ENCODE data around the gene MOGAT2.

MOGAT2 gene

GRCh38 chr11:75719340-75720239, 2.0 kb downstream of the MOGAT2 start:
- DNase-seq: no peak
- H3K4me3 ChIP-seq (ENCODE audit: insufficient read depth, low read depth, low read length, poor library complexity, severe bottlenecking): no peak overlapping the region
- H3K27me3 ChIP-seq (replicated peaks; ENCODE audit: control insufficient read depth, insufficient read depth, low read length, poor library complexity, severe bottlenecking): no peaks in the 10 kb centered on the region
- H3K27ac ChIP-seq (ENCODE audit: insufficient read depth, low read length, poor library complexity, severe bottlenecking): no peak overlapping the region
- no peaks in the 10 kb centered on the region for H3K9me3 ChIP-seq (ENCODE audit: control insufficient read depth, low read length)
- H3K36me3 ChIP-seq (ENCODE audit: control insufficient read depth, insufficient read depth, low read length): no peaks in the 10 kb centered on the region
- no peaks in the 10 kb centered on the region for H3K4me1 ChIP-seq (ENCODE audit: control insufficient read depth, insufficient read depth, low read length, poor library complexity, severe bottlenecking)

DNA sequence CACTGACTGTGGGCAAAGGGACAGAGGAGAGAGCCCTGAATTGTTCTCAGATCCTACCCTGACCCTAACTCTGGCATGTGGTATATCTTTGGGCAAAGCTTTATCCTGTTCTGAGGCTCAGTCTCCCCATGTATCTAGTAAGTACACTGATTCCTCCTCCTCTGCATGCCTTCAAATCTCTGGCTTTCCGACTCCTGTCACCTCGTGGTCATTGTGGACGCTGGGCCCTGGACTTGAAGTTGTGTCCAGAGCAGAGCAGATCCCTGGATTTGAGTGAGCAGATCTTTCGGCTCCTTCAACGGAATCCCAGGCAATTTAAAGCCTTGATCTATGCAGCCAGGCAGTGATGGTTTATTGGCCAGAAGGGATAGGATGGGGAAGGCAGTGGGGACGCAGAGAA, 3.0 kb downstream of the MOGAT2 start:
- Histone ChIP-seq H3K27ac (ENCODE audit: insufficient read depth, low read length, poor library complexity, severe bottlenecking) (no peak overlapping the region), H3K9me3 (ENCODE audit: control insufficient read depth, low read length) (no peaks in the 10 kb centered on the region), H3K4me1 (ENCODE audit: control insufficient read depth, insufficient read depth, low read length, poor library complexity, severe bottlenecking) (no peaks in the 10 kb centered on the region), H3K27me3 (replicated peaks; ENCODE audit: control insufficient read depth, insufficient read depth, low read length, poor library complexity, severe bottlenecking) (no peaks in the 10 kb centered on the region), H3K4me3 (ENCODE audit: insufficient read depth, low read depth, low read length, poor library complexity, severe bottlenecking) (no peak overlapping the region), H3K36me3 (ENCODE audit: control insufficient read depth, insufficient read depth, low read length) (no peaks in the 10 kb centered on the region)
- no peak for DNase-seq

GRCh38 chr11:75721852-75722668, 4.4 kb downstream of the MOGAT2 start:
- Histone ChIP-seq H3K4me1 (ENCODE audit: control insufficient read depth, insufficient read depth, low read length, poor library complexity, severe bottlenecking) (no peaks in the 10 kb centered on the region), H3K9me3 (ENCODE audit: control insufficient read depth, low read length) (no peaks in the 10 kb centered on the region), H3K4me3 (ENCODE audit: insufficient read depth, low read depth, low read length, poor library complexity, severe bottlenecking) (no peak overlapping the region), H3K36me3 (ENCODE audit: control insufficient read depth, insufficient read depth, low read length) (no peaks in the 10 kb centered on the region), H3K27me3 (replicated peaks; ENCODE audit: control insufficient read depth, insufficient read depth, low read length, poor library complexity, severe bottlenecking) (no peaks in the 10 kb centered on the region), H3K27ac (ENCODE audit: insufficient read depth, low read length, poor library complexity, severe bottlenecking) (no peak overlapping the region)
- no peak for DNase-seq

DNA sequence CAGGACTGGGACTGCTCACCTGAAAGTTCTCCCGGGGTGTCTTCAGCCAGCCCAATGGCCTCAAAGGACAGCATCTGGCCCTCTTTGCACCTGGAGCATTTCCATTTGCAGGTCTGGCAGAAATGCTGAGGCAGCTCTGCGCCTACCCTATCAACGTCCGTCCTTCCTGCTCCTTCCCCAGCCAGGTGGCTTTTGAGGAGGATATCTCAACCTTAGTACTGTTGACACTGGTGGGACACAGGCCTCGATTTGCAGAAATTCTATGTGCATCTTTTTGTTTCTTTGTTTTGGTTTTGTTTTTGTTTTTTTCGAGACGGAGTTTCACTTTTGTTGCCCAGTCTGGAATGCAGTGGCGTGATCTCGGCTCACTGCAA, 5.0 kb downstream of the MOGAT2 start:
- no peaks in the 10 kb centered on the region for H3K4me1 ChIP-seq (ENCODE audit: control insufficient read depth, insufficient read depth, low read length, poor library complexity, severe bottlenecking)
- no peak overlapping the region for H3K27ac ChIP-seq (ENCODE audit: insufficient read depth, low read length, poor library complexity, severe bottlenecking)
- no peaks in the 10 kb centered on the region for H3K9me3 ChIP-seq (ENCODE audit: control insufficient read depth, low read length)
- no peak for DNase-seq
- no peaks in the 10 kb centered on the region for H3K27me3 ChIP-seq (replicated peaks; ENCODE audit: control insufficient read depth, insufficient read depth, low read length, poor library complexity, severe bottlenecking)
- H3K36me3 ChIP-seq (ENCODE audit: control insufficient read depth, insufficient read depth, low read length): no peaks in the 10 kb centered on the region
- H3K4me3 ChIP-seq (ENCODE audit: insufficient read depth, low read depth, low read length, poor library complexity, severe bottlenecking): no peak overlapping the region

GRCh38 chr11:75725547-75726320, 8.1 kb downstream of the MOGAT2 start:
- H3K4me1 ChIP-seq (ENCODE audit: control insufficient read depth, insufficient read depth, low read length, poor library complexity, severe bottlenecking): no peaks in the 10 kb centered on the region
- DNase-seq: no peak
- no peaks in the 10 kb centered on the region for H3K36me3 ChIP-seq (ENCODE audit: control insufficient read depth, insufficient read depth, low read length)
- no peaks in the 10 kb centered on the region for H3K9me3 ChIP-seq (ENCODE audit: control insufficient read depth, low read length)
- no peak overlapping the region for H3K4me3 ChIP-seq (ENCODE audit: insufficient read depth, low read depth, low read length, poor library complexity, severe bottlenecking)
- H3K27ac ChIP-seq (ENCODE audit: insufficient read depth, low read length, poor library complexity, severe bottlenecking): no peak overlapping the region
- no peaks in the 10 kb centered on the region for H3K27me3 ChIP-seq (replicated peaks; ENCODE audit: control insufficient read depth, insufficient read depth, low read length, poor library complexity, severe bottlenecking)

DNA sequence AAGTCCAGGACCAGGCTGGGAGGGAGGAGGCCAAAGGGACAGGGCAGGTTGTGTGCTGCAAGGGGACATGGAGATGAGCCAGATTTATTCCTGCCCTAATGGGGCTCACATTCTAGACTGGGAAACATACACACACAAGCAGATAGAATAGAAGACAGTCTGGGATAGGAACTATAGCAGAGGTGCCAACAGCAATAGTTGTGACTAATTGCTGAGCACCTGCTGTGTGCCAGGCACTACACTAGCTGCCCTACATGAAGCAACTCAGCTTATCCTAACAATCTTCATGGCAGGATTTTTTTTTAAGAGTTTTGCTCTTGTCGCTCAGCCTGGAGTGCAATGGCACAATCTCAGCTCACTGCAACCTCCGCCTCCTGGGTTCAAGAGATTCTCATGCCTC, 11.4 kb downstream of the MOGAT2 start:
- no peak overlapping the region for H3K27ac ChIP-seq (ENCODE audit: insufficient read depth, low read length, poor library complexity, severe bottlenecking)
- no peaks in the 10 kb centered on the region for H3K27me3 ChIP-seq (replicated peaks; ENCODE audit: control insufficient read depth, insufficient read depth, low read length, poor library complexity, severe bottlenecking)
- H3K4me3 ChIP-seq (ENCODE audit: insufficient read depth, low read depth, low read length, poor library complexity, severe bottlenecking): no peak overlapping the region
- no peaks in the 10 kb centered on the region for H3K9me3 ChIP-seq (ENCODE audit: control insufficient read depth, low read length)
- no peaks in the 10 kb centered on the region for H3K4me1 ChIP-seq (ENCODE audit: control insufficient read depth, insufficient read depth, low read length, poor library complexity, severe bottlenecking)
- DNase-seq: no peak
- H3K36me3 ChIP-seq (ENCODE audit: control insufficient read depth, insufficient read depth, low read length): no peaks in the 10 kb centered on the region

- no peak overlapping the region for H3K4me3 ChIP-seq (ENCODE audit: insufficient read depth, low read depth, low read length, poor library complexity, severe bottlenecking)
- no peaks in the 10 kb centered on the region for H3K27me3 ChIP-seq (replicated peaks; ENCODE audit: control insufficient read depth, insufficient read depth, low read length, poor library complexity, severe bottlenecking)
- no peak for DNase-seq
- H3K27ac ChIP-seq (ENCODE audit: insufficient read depth, low read length, poor library complexity, severe bottlenecking): no peak overlapping the region
- no peaks in the 10 kb centered on the region for H3K9me3 ChIP-seq (ENCODE audit: control insufficient read depth, low read length)
- no peaks in the 10 kb centered on the region for H3K4me1 ChIP-seq (ENCODE audit: control insufficient read depth, insufficient read depth, low read length, poor library complexity, severe bottlenecking)
- no peaks in the 10 kb centered on the region for H3K36me3 ChIP-seq (ENCODE audit: control insufficient read depth, insufficient read depth, low read length)
Measured at GRCh38 chr11:75731095-75731494, 13.5 kb downstream of the MOGAT2 start.

DNA sequence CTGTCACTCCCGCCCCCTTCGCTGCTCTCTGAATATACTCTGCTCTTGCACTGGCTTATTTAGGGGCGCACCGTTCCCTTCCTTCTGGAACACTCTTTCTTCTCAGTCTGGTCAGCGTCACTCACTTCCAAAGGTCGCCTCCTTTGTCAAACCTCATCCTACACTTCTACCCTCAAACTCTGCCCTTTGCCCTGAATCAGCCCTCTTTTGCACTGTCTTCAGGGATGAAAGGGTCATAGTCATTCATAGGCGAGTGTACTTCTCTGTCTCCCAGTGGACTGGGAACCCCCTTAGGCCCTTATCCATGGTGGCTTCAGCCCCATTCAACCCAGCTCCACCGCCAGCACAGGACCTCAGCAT, 15.4 kb downstream of the MOGAT2 start:
- no peak overlapping the region for H3K4me3 ChIP-seq (ENCODE audit: insufficient read depth, low read depth, low read length, poor library complexity, severe bottlenecking)
- H3K36me3 ChIP-seq (ENCODE audit: control insufficient read depth, insufficient read depth, low read length): no peaks in the 10 kb centered on the region
- no peak overlapping the region for H3K27ac ChIP-seq (ENCODE audit: insufficient read depth, low read length, poor library complexity, severe bottlenecking)
- no peaks in the 10 kb centered on the region for H3K9me3 ChIP-seq (ENCODE audit: control insufficient read depth, low read length)
- H3K4me1 ChIP-seq (ENCODE audit: control insufficient read depth, insufficient read depth, low read length, poor library complexity, severe bottlenecking): no peaks in the 10 kb centered on the region
- no peak for DNase-seq
- no peaks in the 10 kb centered on the region for H3K27me3 ChIP-seq (replicated peaks; ENCODE audit: control insufficient read depth, insufficient read depth, low read length, poor library complexity, severe bottlenecking)

- H3K4me3 ChIP-seq (ENCODE audit: insufficient read depth, low read depth, low read length, poor library complexity, severe bottlenecking): no peak overlapping the region
- H3K9me3 ChIP-seq (ENCODE audit: control insufficient read depth, low read length): no peaks in the 10 kb centered on the region
- DNase-seq: no peak
- H3K4me1 ChIP-seq (ENCODE audit: control insufficient read depth, insufficient read depth, low read length, poor library complexity, severe bottlenecking): no peaks in the 10 kb centered on the region
- no peaks in the 10 kb centered on the region for H3K36me3 ChIP-seq (ENCODE audit: control insufficient read depth, insufficient read depth, low read length)
- no peaks in the 10 kb centered on the region for H3K27me3 ChIP-seq (replicated peaks; ENCODE audit: control insufficient read depth, insufficient read depth, low read length, poor library complexity, severe bottlenecking)
- no peak overlapping the region for H3K27ac ChIP-seq (ENCODE audit: insufficient read depth, low read length, poor library complexity, severe bottlenecking)
Measured at GRCh38 chr11:75733431-75734107, 15.9 kb downstream of the MOGAT2 start.
